GM21515 (cell line): ENCODE measurements around the gene BCAT1.
"Not testable (repeated sequence)": the region's sequence is repeated elsewhere in the genome, so short reads cannot be mapped to it uniquely, and the experiment has no call there.

ENCODE experiments used
- ATAC-seq: cut with Tn5 transposase; IDR thresholded peaks from one replicate; pipeline ENCODE4 v1.9.1; 2021; ENCODE audit not compliant: unreplicated experiment

BCAT1 gene

GRCh38 chr12:24960222-24960855 is 11.4 kb upstream of the BCAT1 start:
- ATAC-seq = no peak

- ATAC-seq = not testable (repeated sequence)
Observed at GRCh38 chr12:24956351-24956750, 7.5 kb upstream of the BCAT1 start.

GRCh38 chr12:24955853-24956252 is 7.0 kb upstream of the BCAT1 start:
- ATAC-seq = no peak

GRCh38 chr12:24955389-24955788 is 6.5 kb upstream of the BCAT1 start:
- ATAC-seq = no peak

GRCh38 chr12:24954261-24954660 is 5.4 kb upstream of the BCAT1 start:
- no peak for ATAC-seq

- ATAC-seq = no peak
Observed at GRCh38 chr12:24952389-24952788, 3.5 kb upstream of the BCAT1 start.

GRCh38 chr12:24950231-24950834 is 1.4 kb upstream of the BCAT1 start:
- ATAC-seq = peak; percentile 33

- ATAC-seq = peak; percentile 41
Observed at GRCh38 chr12:24948420-24948756, 513 bp downstream of the BCAT1 start.

- ATAC-seq = no peak
Observed at GRCh38 chr12:24947541-24948419, 1.1 kb downstream of the BCAT1 start.

GRCh38 chr12:24945845-24946244 is 3.1 kb downstream of the BCAT1 start:
- ATAC-seq = no peak

GRCh38 chr12:24945039-24945438 is 3.9 kb downstream of the BCAT1 start:
- no peak for ATAC-seq

GRCh38 chr12:24944601-24944975 is 4.3 kb downstream of the BCAT1 start:
- no peak for ATAC-seq

GRCh38 chr12:24943947-24944600 is 4.8 kb downstream of the BCAT1 start:
- ATAC-seq = no peak

GRCh38 chr12:24940157-24940556 is 8.7 kb downstream of the BCAT1 start:
- no peak for ATAC-seq

GRCh38 chr12:24939551-24939950 is 9.3 kb downstream of the BCAT1 start:
- ATAC-seq = not testable (repeated sequence)

- no peak for ATAC-seq
Observed at GRCh38 chr12:24938341-24938740, 10.6 kb downstream of the BCAT1 start.

GRCh38 chr12:24937553-24938244 is 11.2 kb downstream of the BCAT1 start:
- ATAC-seq = no peak

- no peak for ATAC-seq
Observed at GRCh38 chr12:24933694-24934407, 15.1 kb downstream of the BCAT1 start.

GRCh38 chr12:24931666-24932405 is 17.1 kb downstream of the BCAT1 start:
- ATAC-seq = peak; percentile 94

GRCh38 chr12:24929953-24930352 is 18.9 kb downstream of the BCAT1 start:
- ATAC-seq = no peak
